NCI-H82 treated with DMSO at 0.1 percent for 48 hours (cell line): ENCODE data around the gene ARX.

Experiments
- DNase-seq: peaks from one replicate; lab custom pipeline; 2025; ENCODE audit not compliant: unreplicated experiment; lab: John Stamatoyannopoulos, UW

ARX gene

GRCh38 chrX:25016938-25017598, 1.3 kb upstream of the ARX start:
- no peak for DNase-seq

- DNase-seq: no peak
Measured at GRCh38 chrX:25016361-25016671, 551 bp upstream of the ARX start.

- no peak for DNase-seq
Measured at GRCh38 chrX:25014366-25014838, 1.4 kb downstream of the ARX start.

GRCh38 chrX:25013632-25014365, 2.0 kb downstream of the ARX start:
- no peak for DNase-seq

- DNase-seq: no peak
Measured at GRCh38 chrX:25012793-25013631, 2.8 kb downstream of the ARX start.

- no peak for DNase-seq
Measured at GRCh38 chrX:25012433-25012735, 3.4 kb downstream of the ARX start.

GRCh38 chrX:25011589-25012432, 4.0 kb downstream of the ARX start:
- no peak for DNase-seq

GRCh38 chrX:25010784-25011588, 4.8 kb downstream of the ARX start:
- no peak for DNase-seq

GRCh38 chrX:25009407-25009806, 6.4 kb downstream of the ARX start:
- DNase-seq: no peak

GRCh38 chrX:25007059-25008053, 8.4 kb downstream of the ARX start:
- DNase-seq: no peak

- DNase-seq: no peak
Measured at GRCh38 chrX:25006586-25007058, 9.1 kb downstream of the ARX start.

- DNase-seq: no peak
Measured at GRCh38 chrX:25005382-25006185, 10.2 kb downstream of the ARX start.

- DNase-seq: no peak
Measured at GRCh38 chrX:25005034-25005381, 10.8 kb downstream of the ARX start.

GRCh38 chrX:25004485-25005032, 11.2 kb downstream of the ARX start:
- DNase-seq: no peak

- no peak for DNase-seq
Measured at GRCh38 chrX:25004040-25004439, 11.7 kb downstream of the ARX start.

- no peak for DNase-seq
Measured at GRCh38 chrX:25003066-25003849, 12.5 kb downstream of the ARX start.

- no peak for DNase-seq
Measured at GRCh38 chrX:25002661-25003020, 13.1 kb downstream of the ARX start.
